MG63 (cell line): Measurements from ENCODE around the gene KRTAP25-1. TPM values are rescaled to one million over a fixed set of nuclear protein-coding genes. Genes with fewer than 3 reads are reported as not detected.

ENCODE experiments used
- DNase-seq: peaks from one replicate; pipeline ENCODE4 v3.0.0-alpha.2; 2020
- H3K27me3 ChIP-seq: fragments of 250-450 bp; sonication (Bioruptor Pico); 2 replicates; pipeline ENCODE4 v1.5.1; 2020; ENCODE audit warnings: mild to moderate bottlenecking, moderate library complexity
- H3K36me3 ChIP-seq: fragments of 250-450 bp; sonication (Bioruptor Pico); 2 replicates; pipeline ENCODE4 v1.5.1; 2020; ENCODE audit warnings: mild to moderate bottlenecking, moderate library complexity
- H3K4me3 ChIP-seq: fragments of 250-450 bp; sonication (Bioruptor Pico); 2 replicates; pipeline ENCODE4 v1.5.1; 2020; ENCODE audit warnings: mild to moderate bottlenecking, moderate library complexity
- H3K9me3 ChIP-seq: fragments of 250-450 bp; sonication (Bioruptor Pico); 2 replicates; pipeline ENCODE4 v1.5.1; 2020; ENCODE audit warnings: mild to moderate bottlenecking, moderate library complexity
- total RNA-seq: library from RNA; depleted of rRNA; stranded (reverse); fragments of >200 nt; shearing (Covaris generic); gene quantifications from 2 replicates; pipeline ENCODE4 v1.2.3, GENCODE V29; 2014; ENCODE audit warnings: low replicate concordance; rRNA removed

KRTAP25-1 gene
- total RNA-seq, 1 experiment from 2014 or later: not detected

- H3K36me3 ChIP-seq: no peaks in the 10 kb centered on the region
- H3K27me3 ChIP-seq: no peaks in the 10 kb centered on the region
- no peak for DNase-seq
- H3K4me3 ChIP-seq: no peak overlapping the region
- no peaks in the 10 kb centered on the region for H3K9me3 ChIP-seq
Measured at GRCh38 chr21:30268608-30269197, 20.6 kb downstream of the KRTAP25-1 start.

GRCh38 chr21:30257773-30258172 is 31.5 kb downstream of the KRTAP25-1 start:
- H3K4me3 ChIP-seq: no peak overlapping the region
- no peaks in the 10 kb centered on the region for H3K27me3 ChIP-seq
- H3K36me3 ChIP-seq: no peaks in the 10 kb centered on the region
- DNase-seq: no peak
- H3K9me3 ChIP-seq: no peaks in the 10 kb centered on the region

GRCh38 chr21:30256100-30256499 is 33.2 kb downstream of the KRTAP25-1 start:
- H3K9me3 ChIP-seq: no peaks in the 10 kb centered on the region
- no peak overlapping the region for H3K4me3 ChIP-seq
- H3K36me3 ChIP-seq: no peaks in the 10 kb centered on the region
- DNase-seq: no peak
- H3K27me3 ChIP-seq: no peaks in the 10 kb centered on the region

- Histone ChIP-seq H3K4me3 (no peak overlapping the region), H3K27me3 (no peaks in the 10 kb centered on the region), H3K36me3 (no peaks in the 10 kb centered on the region), H3K9me3 (no peaks in the 10 kb centered on the region)
- DNase-seq: no peak
Measured at GRCh38 chr21:30255679-30256078, 33.6 kb downstream of the KRTAP25-1 start.

GRCh38 chr21:30251781-30252180 is 37.5 kb downstream of the KRTAP25-1 start:
- Histone ChIP-seq H3K27me3 (no peaks in the 10 kb centered on the region), H3K36me3 (no peaks in the 10 kb centered on the region), H3K9me3 (no peaks in the 10 kb centered on the region), H3K4me3 (no peak overlapping the region)
- DNase-seq: no peak

GRCh38 chr21:30249936-30250335 is 39.4 kb downstream of the KRTAP25-1 start:
- no peak overlapping the region for H3K4me3 ChIP-seq
- H3K27me3 ChIP-seq: no peaks in the 10 kb centered on the region
- no peak for DNase-seq
- H3K9me3 ChIP-seq: no peaks in the 10 kb centered on the region
- H3K36me3 ChIP-seq: no peaks in the 10 kb centered on the region

- Histone ChIP-seq H3K9me3 (no peaks in the 10 kb centered on the region), H3K4me3 (no peak overlapping the region), H3K36me3 (no peaks in the 10 kb centered on the region), H3K27me3 (no peaks in the 10 kb centered on the region)
- DNase-seq: no peak
Measured at GRCh38 chr21:30248844-30249243, 40.5 kb downstream of the KRTAP25-1 start.

GRCh38 chr21:30245061-30245460 is 44.3 kb downstream of the KRTAP25-1 start:
- H3K9me3 ChIP-seq: no peaks in the 10 kb centered on the region
- H3K36me3 ChIP-seq: no peaks in the 10 kb centered on the region
- no peak overlapping the region for H3K4me3 ChIP-seq
- no peaks in the 10 kb centered on the region for H3K27me3 ChIP-seq
- no peak for DNase-seq

- Histone ChIP-seq H3K27me3 (no peaks in the 10 kb centered on the region), H3K9me3 (no peaks in the 10 kb centered on the region), H3K36me3 (no peaks in the 10 kb centered on the region), H3K4me3 (no peak overlapping the region)
- DNase-seq: no peak
Measured at GRCh38 chr21:30243691-30244090, 45.6 kb downstream of the KRTAP25-1 start.

- Histone ChIP-seq H3K36me3 (no peaks in the 10 kb centered on the region), H3K9me3 (no peaks in the 10 kb centered on the region), H3K4me3 (no peak overlapping the region), H3K27me3 (no peaks in the 10 kb centered on the region)
- no peak for DNase-seq
Measured at GRCh38 chr21:30240661-30241060, 48.7 kb downstream of the KRTAP25-1 start.

Other genes starting within 250 kb of the KRTAP25-1 start
- not detected in 2 replicates for gene CLDN17, start 122.7 kb downstream of the KRTAP25-1 start, total RNA-seq
- not detected in 2 replicates for gene CLDN8, start 73.4 kb downstream of the KRTAP25-1 start, total RNA-seq
- not detected in 2 replicates for gene KRTAP24-1, start 6.6 kb downstream of the KRTAP25-1 start, total RNA-seq
- not detected in 2 replicates for gene KRTAP26-1, start 30.8 kb upstream of the KRTAP25-1 start, total RNA-seq
- gene KRTAP27-1, start 48.2 kb upstream of the KRTAP25-1 start, total RNA-seq: not detected in 2 replicates
- not detected in 2 replicates for gene KRTAP23-1, start 59.1 kb upstream of the KRTAP25-1 start, total RNA-seq
- gene KRTAP13-2, start 82.8 kb upstream of the KRTAP25-1 start, total RNA-seq: not detected in 2 replicates
- gene KRTAP13-1, start 106.5 kb upstream of the KRTAP25-1 start, total RNA-seq: not detected in 2 replicates
- gene KRTAP13-3, start 136.4 kb upstream of the KRTAP25-1 start, total RNA-seq: not detected in 2 replicates
- not detected in 2 replicates for gene KRTAP13-4, start 140.7 kb upstream of the KRTAP25-1 start, total RNA-seq
- not detected in 2 replicates for gene KRTAP15-1, start 150.8 kb upstream of the KRTAP25-1 start, total RNA-seq
- not detected in 2 replicates for gene KRTAP19-1, start 190.9 kb upstream of the KRTAP25-1 start, total RNA-seq
- not detected in 2 replicates for gene KRTAP19-2, start 197.9 kb upstream of the KRTAP25-1 start, total RNA-seq
- gene KRTAP19-3, start 202.5 kb upstream of the KRTAP25-1 start, total RNA-seq: not detected in 2 replicates
- not detected in 2 replicates for gene KRTAP19-4, start 207.7 kb upstream of the KRTAP25-1 start, total RNA-seq
- gene KRTAP19-5, start 212.6 kb upstream of the KRTAP25-1 start, total RNA-seq: not detected in 2 replicates